Stomach (tissue), 9 donors: ENCODE measurements around the gene LILRB4. TPM values are rescaled to one million over a fixed set of nuclear protein-coding genes. Genes with fewer than 3 reads are reported as not detected.

Experiments
- DNase-seq, 2 donors: peaks; one replicate each; pipeline versions ENCODE4 v3.0.0 to v3.0.0-alpha.2; 2013 to 2019
- H3K27ac ChIP-seq, 5 donors: fragments of 200-600 bp in 4 of 5; sonication (generic) in 4 of 5; one replicate each; pipeline ENCODE4 v1.5.1; 2013 to 2019; ENCODE audit warnings: mild to moderate bottlenecking in 1 of 5, moderate library complexity in 1 of 5
- H3K27me3 ChIP-seq, 3 donors: fragments of 200-600 bp; sonication (generic); one replicate each; pipeline ENCODE4 v1.5.1; 2017 to 2019; ENCODE audit warnings: mixed run types in 1 of 3
- H3K36me3 ChIP-seq, 4 donors: fragments of 200-600 bp; sonication (generic); 1 replicate in 3 of 4; 2 replicates in 1 of 4; pipeline ENCODE4 v1.5.1; 2016 to 2019
- H3K4me1 ChIP-seq, 4 donors: fragments of 200-600 bp; sonication (generic); one replicate each; pipeline ENCODE4 v1.5.1; 2016 to 2019
- H3K4me3 ChIP-seq, 4 donors: fragments of 200-600 bp; sonication (generic) in 3 of 4; one replicate each; pipeline ENCODE4 v1.5.1; 2016 to 2019; ENCODE audit warnings: mild to moderate bottlenecking in 1 of 4
- H3K9me3 ChIP-seq, 4 donors: fragments of 200-600 bp; sonication (generic); one replicate each; pipeline ENCODE4 v1.5.1; 2016 to 2019
- CTCF ChIP-seq, 7 experiments: fragments of 450-650 bp in 4 of 7; fragments of 200-600 bp in 3 of 7; sonication (generic) in 3 of 7; IDR thresholded peaks; one replicate each; pipeline ENCODE4 v1.5.1; 2016 to 2019; ENCODE audit warnings: antibody characterized with exemption in 7 of 7, control low read depth in 2 of 7, mild to moderate bottlenecking in 1 of 7
- EP300 ChIP-seq: sonication (generic); formaldehyde crosslinking; IDR thresholded peaks from one replicate; pipeline ENCODE4 v1.6.1; 2017; ENCODE audit warnings: antibody characterized with exemption
- POLR2A ChIP-seq, 4 donors: fragments of 450-650 bp; IDR thresholded peaks; one replicate each; pipeline ENCODE4 v1.6.1; 2016; ENCODE audit warnings: antibody characterized with exemption in 4 of 4, control low read depth in 2 of 4, mild to moderate bottlenecking in 1 of 4, moderate library complexity in 1 of 4
- POLR2AphosphoS5 ChIP-seq, 3 donors: sonication (generic); formaldehyde crosslinking; IDR thresholded peaks; one replicate each; pipeline ENCODE4 v1.6.1; 2016; ENCODE audit warnings: antibody characterized with exemption in 3 of 3
- WGBS, 5 donors: extraction: QIAGEN DNeasy Blood & Tissue Kit in 3 of 5; methylation state at CpG; one replicate each; pipeline versions ENCODE4 v1.1.5 to v1.1.7; 2013 to 2018; 5-methylcytosine and 5-hydroxymethylcytosine counted together
- intact Hi-C: fragments of 100-400 bp; cut with DNase I; formaldehyde crosslinking; loops from one replicate; pipeline ENCODE4 v1.15.1; 2023; ENCODE audit warnings: low total_unique reads
- polyA plus RNA-seq, 3 donors: library from polyadenylated mRNA; stranded (reverse); fragments of 200-250 nt; gene quantifications; one replicate each; pipeline ENCODE4 v1.2.3, GENCODE V29; 2013
- total RNA-seq, 5 donors: library from RNA; depleted of rRNA; stranded (reverse); fragments of >200 nt; gene quantifications; one replicate each; pipeline versions ENCODE4 v1.1.0 to v1.2.3, GENCODE V29; 2014 to 2016
- donor health status: healthy with polysubstance abuse.
- donor health status: Bipolar disorder and iron deficiency.
- donor health status: healthy.

LILRB4 gene
- total and polyA plus RNA-seq, 8 donors: 0.61 to 12.2 (median 0.91) TPM; not detected in 2

- Histone ChIP-seq H3K4me1 (no peaks in the 10 kb centered on the region), H3K9me3 (no peaks in the 10 kb centered on the region), H3K27me3 (peaks cover 0 to 55% (median 19%) of the 10 kb centered on the region in 3 donors), H3K27ac (no peak overlapping the region), H3K4me3 (no peak overlapping the region), H3K36me3 (no peaks in the 10 kb centered on the region)
- WGBS, 5 donors: 60 to 75% (median 68%) methylated on average over 6 of the region's 6 CpGs
- no peak for DNase-seq
- intact Hi-C loops: no loop called here
- TF ChIP-seq EP300 (no peak), POLR2AphosphoS5 (IDR thresholded peaks at IDR 0.05) (no peak)
Observed at GRCh38 chr19:54660964-54661363, 1.8 kb upstream of the LILRB4 start.

- Histone ChIP-seq H3K4me1 (no peaks in the 10 kb centered on the region), H3K27me3 (peaks cover 0 to 57% (median 19%) of the 10 kb centered on the region in 3 donors), H3K9me3 (peaks cover 0 to 9% (median 0%) of the 10 kb centered on the region in 4 donors), H3K27ac (no peak overlapping the region), H3K36me3 (no peaks in the 10 kb centered on the region), H3K4me3 (no peak overlapping the region)
- DNase-seq: no peak
- intact Hi-C loops: no loop called here
- 81 to 88% (median 87%) methylated on average over 13 of the region's 13 CpGs for WGBS, 5 donors
- TF ChIP-seq POLR2A (IDR thresholded peaks at IDR 0.05) (no peak), EP300 (no peak), CTCF (IDR thresholded peaks at IDR 0.05) (no peak), POLR2AphosphoS5 (IDR thresholded peaks at IDR 0.05) (no peak)
Observed at GRCh38 chr19:54661846-54662481, 821 bp upstream of the LILRB4 start.

- WGBS, 5 donors: 73 to 86% (median 78%) methylated on average over 6 of the region's 6 CpGs
- no peak for DNase-seq
- H3K9me3 ChIP-seq: peaks cover 0 to 19% (median 0%) of the 10 kb centered on the region in 4 donors
- H3K27me3 ChIP-seq: peaks cover 0 to 50% (median 13%) of the 10 kb centered on the region in 3 donors
- TF ChIP-seq EP300 (no peak), POLR2AphosphoS5 (IDR thresholded peaks at IDR 0.05) (no peak), CTCF (IDR thresholded peaks at IDR 0.05) (no peak), POLR2A (IDR thresholded peaks at IDR 0.05) (no peak)
- no peaks in the 10 kb centered on the region for H3K36me3 ChIP-seq
- H3K27ac ChIP-seq: no peak overlapping the region
- no peak overlapping the region for H3K4me3 ChIP-seq
- H3K4me1 ChIP-seq: no peaks in the 10 kb centered on the region
- intact Hi-C loops: no loop called here
Observed at GRCh38 chr19:54665530-54665929, 2.7 kb downstream of the LILRB4 start.

DNA sequence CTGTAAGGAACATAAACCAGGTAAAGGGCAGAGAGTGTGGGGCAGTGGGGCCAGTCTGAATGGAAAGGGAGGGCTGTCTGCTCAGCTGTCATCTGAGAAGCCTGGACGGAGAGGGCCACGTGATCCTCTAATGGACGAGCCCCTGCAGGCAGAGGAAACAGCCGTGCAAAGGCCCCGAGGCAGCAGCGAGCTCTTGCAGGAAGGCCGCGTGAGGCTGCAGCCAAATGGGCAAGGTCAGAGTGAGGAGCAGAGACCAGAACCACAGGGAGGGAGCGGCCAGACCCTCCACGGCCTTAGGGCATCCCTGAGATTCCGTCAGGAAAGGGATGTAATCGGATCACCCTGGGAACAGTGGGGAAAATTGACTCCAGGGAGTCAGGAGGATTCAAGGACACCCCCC, 4.4 kb downstream of the LILRB4 start:
- Histone ChIP-seq H3K27me3 (peaks cover 0 to 58% (median 25%) of the 10 kb centered on the region in 3 donors), H3K4me3 (no peak overlapping the region), H3K27ac (no peak overlapping the region), H3K9me3 (peaks cover 0 to 19% (median 0%) of the 10 kb centered on the region in 4 donors), H3K36me3 (no peaks in the 10 kb centered on the region), H3K4me1 (no peaks in the 10 kb centered on the region)
- DNase-seq: no peak
- TF ChIP-seq POLR2A (IDR thresholded peaks at IDR 0.05) (no peak), CTCF (IDR thresholded peaks at IDR 0.05) (no peak), EP300 (no peak), POLR2AphosphoS5 (IDR thresholded peaks at IDR 0.05) (no peak)
- WGBS, 5 donors: 76 to 90% (median 86%) methylated on average over 12 of the region's 12 CpGs
- intact Hi-C loops: no loop called here

DNA sequence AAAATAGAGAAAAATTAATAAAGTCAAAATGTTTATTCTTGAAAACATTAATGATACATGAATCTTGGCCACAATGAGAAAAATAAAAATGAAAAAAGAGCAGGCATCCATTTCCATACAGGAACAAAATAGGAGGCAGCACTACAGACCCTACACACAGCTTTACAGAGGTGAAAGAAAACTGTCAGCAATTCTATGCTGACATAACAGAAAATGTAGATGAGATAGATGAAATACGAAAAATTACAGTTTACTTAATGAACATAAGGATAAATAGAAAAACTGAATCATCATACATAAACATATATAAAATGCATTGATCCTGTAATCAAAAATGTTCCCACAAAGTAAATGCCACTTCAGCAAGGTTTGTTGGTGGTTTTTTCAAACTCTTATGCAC, 5.6 kb downstream of the LILRB4 start:
- H3K4me1 ChIP-seq: no peaks in the 10 kb centered on the region
- peaks cover 0 to 19% (median 0%) of the 10 kb centered on the region in 4 donors for H3K9me3 ChIP-seq
- peaks cover 0 to 52% (median 25%) of the 10 kb centered on the region in 3 donors for H3K27me3 ChIP-seq
- no peak overlapping the region for H3K27ac ChIP-seq
- no peaks in the 10 kb centered on the region for H3K36me3 ChIP-seq
- no peak for DNase-seq
- TF ChIP-seq CTCF (IDR thresholded peaks at IDR 0.05) (no peak), POLR2AphosphoS5 (IDR thresholded peaks at IDR 0.05) (no peak), POLR2A (IDR thresholded peaks at IDR 0.05) (no peak), EP300 (no peak)
- intact Hi-C loops: no loop called here
- 52 to 59% (median 54%) methylated on average over 1 of the region's 1 CpG for WGBS, 5 donors
- H3K4me3 ChIP-seq: no peak overlapping the region
